A172 (cell line): ENCODE results near the gene IGLON5. TPM values are rescaled to one million over a fixed set of nuclear protein-coding genes. Genes with fewer than 3 reads are reported as not detected.

Experiments used
- DNase-seq: peaks from one replicate; pipeline ENCODE4 v3.0.0-alpha.2; 2015; ENCODE audit warnings: low spot score
- total RNA-seq: library from RNA; depleted of rRNA; stranded (reverse); fragments of >200 nt; shearing (Covaris generic); gene quantifications from 2 replicates; pipeline ENCODE4 v1.2.3, GENCODE V29; 2014; rRNA removed

IGLON5 gene
- not detected in 2 replicates for total RNA-seq

GRCh38 chr19:51311351-51312257 lies at the start of gene IGLON5:
Gene IGLON5, plus strand, starts transcription at chr19:51311644. Its CDS starts 204 bp downstream, at chr19:51311848.
- DNase-seq: no peak

DNA sequence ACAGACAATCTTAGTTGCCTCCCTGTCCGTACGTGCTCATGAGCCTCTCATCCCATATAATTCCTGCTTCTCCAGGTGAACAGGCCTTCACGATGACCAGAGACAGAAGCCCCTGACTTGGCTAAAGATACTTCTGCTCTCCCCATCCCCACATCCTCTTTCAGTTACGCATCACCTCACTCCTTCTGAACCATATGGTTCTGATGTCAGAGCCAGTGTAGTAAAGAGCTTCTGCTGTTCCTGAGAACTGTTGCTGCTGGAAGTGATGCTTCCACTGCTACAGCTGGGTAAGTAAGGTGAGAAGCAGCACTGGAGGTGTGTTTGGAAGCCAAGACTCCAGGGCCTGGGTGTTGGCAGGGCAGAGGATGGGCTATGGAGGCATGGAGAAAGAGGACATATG lies 47.6 kb upstream of the IGLON5 start:
- DNase-seq: no peak

DNA sequence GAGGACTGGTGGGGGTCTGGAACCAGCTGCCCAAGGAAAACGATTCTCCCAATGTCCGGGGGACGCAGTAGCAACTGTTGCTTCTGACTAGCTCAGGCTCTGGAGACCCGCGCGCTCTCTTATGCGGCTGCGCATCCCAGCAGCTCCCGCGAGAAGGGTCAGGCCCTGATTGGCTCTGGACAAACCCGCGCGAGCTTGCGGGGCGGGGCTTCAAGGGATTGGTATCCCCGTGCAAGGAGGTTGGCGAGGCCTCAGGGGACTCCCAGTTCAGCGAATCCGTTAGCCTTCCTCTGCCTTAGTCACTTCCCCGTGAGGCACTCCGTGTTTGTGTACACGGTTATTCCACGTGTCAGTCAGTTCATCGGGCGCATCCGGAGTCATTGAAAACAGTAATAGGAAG lies 40.4 kb upstream of the IGLON5 start:
- no peak for DNase-seq

DNA sequence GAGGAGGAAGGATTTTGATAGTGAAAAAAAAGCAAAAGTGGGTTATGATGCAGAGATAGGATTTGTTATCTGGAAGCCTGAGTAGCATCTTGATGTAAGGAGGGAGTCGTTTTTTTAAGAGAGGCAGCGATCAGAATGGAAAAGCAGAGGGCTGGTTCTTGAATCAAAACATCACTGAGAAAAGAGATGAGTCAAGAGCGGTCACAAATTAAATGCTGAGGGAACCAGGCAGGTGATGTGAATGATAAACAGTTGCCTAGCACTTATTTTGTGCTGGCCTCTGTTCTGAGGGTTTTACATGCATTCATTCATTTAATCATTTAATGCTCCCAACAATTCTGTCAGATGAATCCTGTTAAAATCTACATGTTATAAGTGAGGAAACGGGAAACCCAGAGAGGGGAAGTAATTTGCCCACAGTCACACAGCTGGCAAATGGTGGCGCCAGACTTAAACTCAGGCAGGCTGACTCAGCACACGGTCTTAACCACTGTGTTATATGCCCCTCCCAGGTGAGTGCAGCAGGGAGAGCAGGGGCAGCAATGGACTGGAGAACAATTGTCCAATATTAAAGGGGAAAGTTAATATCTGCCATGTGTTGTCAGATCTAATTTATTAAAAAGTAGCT lies 39.1 kb upstream of the IGLON5 start:
- DNase-seq: peak; percentile 10

DNA sequence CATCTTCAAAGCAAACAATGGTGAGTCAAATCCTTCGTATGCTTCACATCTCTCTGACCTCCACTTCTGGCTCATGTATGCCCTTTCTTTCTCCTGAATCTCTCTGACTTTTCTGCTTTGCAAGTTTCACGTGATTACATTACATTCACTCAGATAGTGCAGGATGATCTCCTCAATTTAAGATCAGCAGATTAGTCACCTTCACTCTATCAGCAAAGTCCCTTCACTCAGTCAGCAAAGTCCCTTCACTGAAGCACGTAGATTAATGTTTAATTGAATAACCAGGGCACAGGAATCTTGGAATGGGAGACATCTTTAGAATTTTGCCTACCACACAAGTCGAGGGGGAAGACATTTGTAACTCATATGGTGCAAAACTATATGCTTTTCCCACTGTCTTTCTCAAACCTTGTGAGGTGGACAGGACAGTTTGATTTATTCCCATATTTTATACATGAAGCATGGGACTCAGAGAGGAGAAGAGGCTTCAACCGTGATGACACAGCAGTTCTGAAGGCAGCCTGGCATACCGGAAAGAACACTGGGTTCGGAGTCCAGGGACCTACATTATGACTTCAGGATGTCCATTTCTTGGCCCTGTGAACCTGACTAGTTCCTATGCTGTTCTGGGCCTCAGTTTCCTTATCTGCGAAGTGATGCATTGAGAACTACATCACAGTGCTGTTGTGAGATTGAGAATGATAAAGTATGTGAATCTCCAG lies 37.2 kb upstream of the IGLON5 start:
- no peak for DNase-seq

GRCh38 chr19:51277112-51277511 lies 34.3 kb upstream of the IGLON5 start:
- DNase-seq: no peak

DNA sequence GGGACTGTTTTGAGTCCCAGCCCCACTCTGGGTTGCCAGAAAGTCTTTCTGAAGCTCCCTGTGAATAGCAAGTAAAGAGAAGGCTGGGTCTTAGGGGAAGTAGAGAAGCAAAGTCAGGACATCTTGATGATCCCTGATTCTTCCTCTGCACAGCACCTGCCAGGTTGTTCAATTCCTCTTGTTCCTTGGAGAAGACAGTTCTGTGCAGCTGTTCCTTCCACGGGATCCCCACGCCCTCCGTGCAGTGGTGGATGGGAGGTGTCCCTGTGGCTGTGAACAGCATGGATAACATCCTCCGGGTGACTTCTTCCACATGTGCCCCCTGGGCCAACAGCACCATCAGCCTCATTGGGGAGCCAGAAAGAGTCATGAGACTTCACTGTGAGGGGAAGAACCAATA lies 29.1 kb upstream of the IGLON5 start:
- no peak for DNase-seq

- DNase-seq: no peak
These were observed 25.8 kb upstream of the IGLON5 start for GRCh38 chr19:51285682-51286081.

GRCh38 chr19:51289635-51290034 lies 21.8 kb upstream of the IGLON5 start:
- no peak for DNase-seq

GRCh38 chr19:51292971-51293370 lies 18.5 kb upstream of the IGLON5 start:
- no peak for DNase-seq

DNA sequence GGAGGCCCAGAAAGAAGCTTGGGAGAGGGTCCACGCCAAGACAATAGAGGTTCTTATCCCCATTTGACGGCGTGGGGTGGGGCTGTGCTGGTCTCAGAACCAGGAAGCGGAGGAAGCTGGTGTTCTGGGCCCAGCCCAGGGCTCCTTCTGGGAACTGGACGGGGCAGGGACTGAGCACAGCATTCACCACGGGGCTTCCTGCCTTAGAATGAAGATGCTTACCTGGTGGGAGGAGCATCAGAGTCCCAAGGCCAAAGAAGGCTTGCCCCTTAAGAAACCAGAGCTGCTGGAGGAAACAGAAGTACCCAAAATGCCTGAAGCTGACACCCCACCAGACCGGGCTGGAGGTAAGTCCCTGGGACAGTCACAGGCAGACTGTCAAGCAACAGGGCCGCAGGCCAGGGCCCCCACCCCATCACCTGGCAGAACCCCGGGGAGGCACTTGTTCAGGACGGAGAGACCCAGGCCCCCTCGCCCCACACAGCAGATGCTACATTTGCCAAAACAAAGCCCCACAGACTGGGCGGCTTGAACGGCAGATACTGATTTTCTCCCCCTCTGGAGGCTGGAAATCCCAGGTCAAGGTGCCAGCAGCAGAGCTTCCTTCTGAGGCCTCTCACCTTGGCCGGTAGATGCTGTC lies 17.8 kb upstream of the IGLON5 start:
- DNase-seq: no peak

DNA sequence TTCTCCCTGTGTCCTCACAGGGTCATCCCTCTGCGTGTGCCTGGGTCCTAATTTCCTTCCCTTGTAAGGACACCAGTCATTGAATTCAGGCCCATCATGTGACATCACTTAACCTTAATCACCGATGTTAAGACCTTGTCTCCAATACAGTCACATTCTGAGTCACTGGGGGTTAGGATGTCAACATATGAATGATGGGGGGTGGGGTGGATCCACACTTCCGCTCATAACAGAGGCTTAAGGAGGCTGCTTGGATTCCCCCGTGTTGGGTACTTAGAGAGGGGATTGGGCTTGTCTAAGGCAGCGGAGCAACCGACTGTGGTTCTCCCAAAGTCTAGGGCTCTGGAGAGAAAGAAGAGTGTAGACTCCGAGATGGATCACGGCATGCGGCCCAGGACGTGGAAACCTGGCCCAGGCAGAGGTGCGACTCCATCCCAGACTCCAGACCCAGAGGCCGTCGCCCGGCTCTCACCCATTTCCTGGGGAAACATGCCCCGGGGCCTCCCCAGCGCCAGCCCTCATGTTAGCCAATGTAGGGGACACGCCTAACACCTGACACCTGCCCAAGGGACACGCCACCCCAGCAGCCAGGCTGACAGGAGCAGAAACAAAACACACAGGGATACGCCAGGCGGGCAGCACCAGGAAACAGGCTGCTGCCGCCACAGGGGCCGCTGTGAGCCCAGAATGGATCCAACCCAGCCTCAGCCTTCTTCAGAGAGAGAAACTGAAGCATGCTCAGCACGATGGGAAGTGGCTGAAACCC lies 17.1 kb upstream of the IGLON5 start:
- DNase-seq: peak; percentile 10

- DNase-seq: no peak
These were observed 16.5 kb upstream of the IGLON5 start for GRCh38 chr19:51294977-51295375.

DNA sequence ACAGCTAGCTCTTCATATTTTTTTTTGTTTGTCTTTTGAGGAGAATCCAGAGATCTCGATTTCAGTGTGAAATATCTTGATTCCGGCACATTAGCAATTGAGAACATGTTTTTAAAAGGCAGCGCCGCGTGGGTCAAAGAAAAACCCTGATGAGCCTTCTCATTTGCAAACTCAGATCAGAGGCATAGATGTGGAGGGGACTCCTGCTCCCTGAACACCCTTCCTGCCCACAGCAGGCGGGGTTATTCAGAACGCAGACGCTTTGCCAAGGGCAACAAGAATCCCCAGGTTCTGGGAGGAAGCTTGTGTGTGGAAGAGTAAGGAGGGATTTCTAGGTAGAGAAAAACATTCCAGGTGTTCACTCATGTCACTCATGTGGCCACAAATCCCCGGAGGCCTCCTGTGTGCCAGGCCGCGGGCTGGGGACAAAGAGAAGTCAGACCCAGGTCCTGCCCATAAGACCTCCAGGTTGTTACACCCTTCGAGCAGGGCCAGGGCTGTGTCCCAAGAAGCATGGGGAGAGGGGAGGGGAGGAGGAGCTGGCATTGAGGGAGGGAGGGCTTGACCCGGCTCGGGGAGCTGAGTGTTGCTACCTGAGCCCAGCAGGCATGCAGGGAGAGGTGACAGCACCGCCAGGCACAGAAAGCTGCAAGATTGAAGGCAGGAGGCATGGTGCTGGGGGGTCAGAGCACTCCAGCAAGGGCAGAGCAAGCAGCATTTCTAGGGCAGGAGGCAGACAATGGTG lies 15.9 kb upstream of the IGLON5 start:
- DNase-seq: no peak

- DNase-seq: no peak
These were observed 14.9 kb upstream of the IGLON5 start for GRCh38 chr19:51296336-51297093.

- no peak for DNase-seq
These were observed 14.0 kb upstream of the IGLON5 start for GRCh38 chr19:51297406-51297805.

DNA sequence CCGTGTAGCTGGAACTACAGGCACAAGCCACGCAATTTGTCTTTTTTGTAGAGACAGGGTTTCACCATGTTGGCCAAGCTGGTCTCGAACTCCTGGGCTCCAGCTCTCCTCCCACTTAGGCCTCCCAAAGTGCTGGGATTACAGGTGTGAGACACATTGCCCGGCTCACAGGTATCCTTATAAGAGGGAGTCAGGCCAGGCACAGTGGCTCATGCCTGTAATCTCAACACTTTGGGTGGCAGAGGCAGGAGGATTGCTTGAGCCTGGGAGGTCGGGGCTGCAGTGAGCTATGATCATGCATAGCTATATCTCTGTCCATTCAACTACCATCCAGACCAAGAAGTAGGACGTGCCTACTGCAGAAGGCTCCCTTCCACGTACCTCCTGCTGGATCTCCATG lies 10.2 kb upstream of the IGLON5 start:
- DNase-seq: no peak

DNA sequence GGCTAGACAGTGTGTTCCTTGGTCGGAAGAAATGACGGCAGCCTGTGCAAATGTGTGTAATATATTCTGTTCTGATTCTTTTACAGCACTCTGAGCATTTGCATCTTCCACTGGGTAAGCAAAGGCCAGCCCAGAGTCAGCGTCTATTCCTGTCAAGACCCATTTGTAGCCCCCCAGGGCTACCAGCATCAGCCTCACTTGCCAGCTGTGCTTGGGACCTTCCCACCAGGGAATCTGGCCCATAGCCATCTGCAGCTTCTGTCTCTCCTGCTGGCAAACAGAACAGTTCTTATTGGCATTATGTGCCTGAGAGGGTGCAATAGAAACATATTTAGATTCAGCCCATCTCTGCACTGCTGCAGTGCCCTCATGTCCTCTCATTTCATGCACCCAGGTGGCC lies 6.0 kb upstream of the IGLON5 start:
- DNase-seq: no peak

DNA sequence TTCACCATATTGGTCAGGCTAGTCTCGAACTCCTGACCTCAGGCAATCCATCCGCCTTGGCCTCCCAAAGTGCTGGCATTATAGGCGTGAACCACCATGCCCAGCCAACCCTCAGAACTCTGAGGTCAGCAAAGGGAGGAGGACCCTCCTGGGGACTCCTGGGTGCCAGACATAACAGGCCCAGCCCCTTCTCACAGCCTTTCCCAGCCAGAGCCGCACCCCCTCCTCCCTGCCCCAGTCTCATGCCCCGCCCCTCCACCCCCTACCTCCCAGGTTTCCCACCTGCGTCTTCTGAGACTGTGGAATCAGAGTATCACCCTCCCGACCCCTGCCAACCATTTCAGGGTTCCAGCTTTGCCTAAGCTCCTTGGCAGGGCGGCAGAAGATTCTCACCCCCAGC lies 5.2 kb downstream of the IGLON5 start:
- DNase-seq: no peak

GRCh38 chr19:51317376-51317775 lies 5.9 kb downstream of the IGLON5 start:
- DNase-seq: peak; percentile 10
